ENCODE results near the gene EXOSC2. TPM values are rescaled to one million over a fixed set of nuclear protein-coding genes. Genes with fewer than 3 reads are reported as not detected.

The EXOSC2 gene
- total and polyA plus RNA-seq, 2 of the 4 experiments (the other 2 are of a cell fraction), result 27.0 to 48.6 TPM

GRCh38 chr9:130662970-130663257 lies 30.7 kb upstream of the EXOSC2 start:
- DNase-seq (no peak), ATAC-seq (ENCODE audit: low read depth) (no peak)
- Histone ChIP-seq H2BK15ac (ENCODE audit: low read depth, low read length) (no peak overlapping the region), H3K18ac (ENCODE audit: low read depth, low read length) (no peak overlapping the region), H2AK5ac (ENCODE audit: low read depth, low read length) (no peak overlapping the region), H2AK9ac (replicated peaks; ENCODE audit: low read depth, low read length, poor library complexity) (no peak overlapping the region), H3K4me3 (ENCODE audit: insufficient read depth, low read depth, low read length) (no peak overlapping the region), H3K4me2 (ENCODE audit: low read depth, low read length) (no peak overlapping the region), H2BK5ac (ENCODE audit: low read depth, low read length, poor library complexity, severe bottlenecking) (no peak overlapping the region), H3K27me3 (ENCODE audit: control insufficient read depth, insufficient read depth, low read length) (peaks cover 98% of the 10 kb centered on the region), H3K23ac (ENCODE audit: low read depth, low read length) (no peak overlapping the region), H4K20me1 (ENCODE audit: insufficient read depth, low read length) (peaks cover 6% of the 10 kb centered on the region; the same call in 1 of the 2 replicates), H2BK20ac (ENCODE audit: low read depth, low read length) (no peak overlapping the region), H4K5ac (ENCODE audit: low read depth, low read length) (no peak overlapping the region), H3K56ac (ENCODE audit: extremely low read depth, insufficient read depth, low read length) (no peak overlapping the region), H3K27ac (ENCODE audit: insufficient read depth, low read length) (no peak overlapping the region), H3K9me1 (ENCODE audit: insufficient read depth, low read length) (no peaks in the 10 kb centered on the region), H3K9ac (ENCODE audit: low read depth, low read length) (no peak overlapping the region), H2BK120ac (ENCODE audit: low read depth, low read length) (no peak overlapping the region), H3K4me1 (ENCODE audit: control insufficient read depth, insufficient read depth, low read length) (no peaks in the 10 kb centered on the region; the same call in 1 of the 2 replicates), H3K36me3 (ENCODE audit: control insufficient read depth, insufficient read depth, low read length) (no peaks in the 10 kb centered on the region), H4K91ac (ENCODE audit: insufficient read depth, low read depth, low read length) (no peak overlapping the region), H3K9me3 (ENCODE audit: control insufficient read depth, insufficient read depth, low read length) (peaks cover 5% of the 10 kb centered on the region; the same call in 1 of the 2 replicates), H2AFZ (replicated peaks; ENCODE audit: low read length, poor library complexity) (peak overlapping the region; percentile 44), H4K8ac (ENCODE audit: low read depth in 2 of 2, low read length in 2 of 2) (no peak overlapping the region), H3K14ac (replicated peaks; ENCODE audit: low read depth, low read length) (no peak overlapping the region), H3K79me1 (ENCODE audit: low read depth in 1 of 2, low read length in 2 of 2) (no peaks in the 10 kb centered on the region), H3K4ac (ENCODE audit: low read depth, low read length) (no peak overlapping the region)
- in situ Hi-C loops (cut with MboI; ENCODE audit: low sequenced_read_pairs) (loop anchor here (25.0 kb wide), 1 partner anchor 551 kb away; no protein-coding TSS in a partner anchor), dilution Hi-C loops (cut with HindIII; ENCODE audit: low sequenced_read_pairs, unreplicated experiment) (no loop called here), intact Hi-C loops (cut with micrococcal nuclease) (no loop called here)
- 9% methylated on average over 8 of the region's 15 CpGs; no CpG with 5 or more reads in 1 of the 2 experiments for WGBS, 2 experiments (ENCODE audit: extremely low coverage in 2 of 2, insufficient read length in 1 of 2)
- POLR2A ChIA-PET (ENCODE audit: unreplicated experiment), result no interaction called here
- no TSS peak for BruUV-seq (replicated peaks)
- TF ChIP-seq MAFK (IDR thresholded peaks at IDR 0.05; ENCODE audit: low read depth, low read length), result no peak
- no peak for TF ChIP-seq MXI1 (IDR thresholded peaks at IDR 0.05; ENCODE audit: borderline replicate concordance, low read depth, low read length)
- no peak for TF ChIP-seq CTCF (conservative IDR thresholded peaks at IDR 0.05; ENCODE audit: low read depth, low read length)
- TF ChIP-seq POLR2A (IDR thresholded peaks at IDR 0.05; ENCODE audit: low read depth, low read length), result no peak
- no peak for TF ChIP-seq RCOR1 (IDR thresholded peaks at IDR 0.05; ENCODE audit: insufficient replicate concordance, low read length)
- TF ChIP-seq ELK1 (IDR thresholded peaks at IDR 0.05; ENCODE audit: borderline replicate concordance, low read depth, low read length), result no peak
- TF ChIP-seq BHLHE40 (IDR thresholded peaks at IDR 0.05; ENCODE audit: low read depth, low read length), result no peak
- no peak for TF ChIP-seq FOS (IDR thresholded peaks at IDR 0.05; ENCODE audit: low read depth, low read length)
- TF ChIP-seq CHD1 (IDR thresholded peaks at IDR 0.05; ENCODE audit: low read depth, low read length), result no peak
- TF ChIP-seq, protein P1, sequence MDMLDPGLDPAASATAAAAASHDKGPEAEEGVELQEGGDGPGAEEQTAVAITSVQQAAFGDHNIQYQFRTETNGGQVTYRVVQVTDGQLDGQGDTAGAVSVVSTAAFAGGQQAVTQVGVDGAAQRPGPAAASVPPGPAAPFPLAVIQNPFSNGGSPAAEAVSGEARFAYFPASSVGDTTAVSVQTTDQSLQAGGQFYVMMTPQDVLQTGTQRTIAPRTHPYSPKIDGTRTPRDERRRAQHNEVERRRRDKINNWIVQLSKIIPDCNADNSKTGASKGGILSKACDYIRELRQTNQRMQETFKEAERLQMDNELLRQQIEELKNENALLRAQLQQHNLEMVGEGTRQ (IDR thresholded peaks at IDR 0.05; ENCODE audit: low read depth, low read length), result no peak
- TF ChIP-seq SMC3 (IDR thresholded peaks at IDR 0.05; ENCODE audit: low read depth, low read length), result no peak
- TF ChIP-seq RAD21 (IDR thresholded peaks at IDR 0.05; ENCODE audit: low read length), result no peak
- TF ChIP-seq MAZ (IDR thresholded peaks at IDR 0.05; ENCODE audit: borderline replicate concordance, low read depth, low read length), result no peak
- TF ChIP-seq RFX5 (IDR thresholded peaks at IDR 0.05; ENCODE audit: low read depth, low read length), result no peak
- no peak for TF ChIP-seq NFE2L2 (IDR thresholded peaks at IDR 0.05; ENCODE audit: low read depth, low read length)
- TF ChIP-seq CEBPB (IDR thresholded peaks at IDR 0.05; ENCODE audit: low read depth, low read length), result no peak
- CTCF ChIA-PET, result no interaction called here
